H1 (cell line): ENCODE measurements around the gene ACHE. TPM values are rescaled to one million over a fixed set of nuclear protein-coding genes. Genes with fewer than 3 reads are reported as not detected.

Source experiments
- CTCF ChIA-PET: fragments of 300-600 bp; sonication (Branson Sonifier 250); formaldehyde crosslinking; loops from one replicate; lab custom pipeline; 2021; ENCODE audit not compliant: partially characterized antibody; lab: Charles Lee
- POLR2A ChIA-PET: fragments of 300-600 bp; sonication (Branson Sonifier 250); formaldehyde crosslinking; loops from one replicate; lab custom pipeline; 2021; ENCODE audit warnings: inconsistent platforms; ENCODE audit not compliant: partially characterized antibody; lab: Charles Lee
- DNase-seq, 2 experiments: peaks; one replicate each; pipeline versions ENCODE4 v3.0.0 to v3.0.0-alpha.2; 2010 to 2022; ENCODE audit warnings: low spot score in 2 of 2, low read depth in 1 of 2, mixed read lengths in 1 of 2
- FAIRE-seq: peaks from 2 replicates; lab custom pipeline; 2011; peaks lifted over from hg19 to GRCh38; lab: Jason Lieb, UNC
- H2AFZ ChIP-seq: 2 replicates; pipeline ENCODE4 v1.8.1; 2012; ENCODE audit warnings: low read length, inconsistent platforms
- H2AK5ac ChIP-seq: 2 replicates; pipeline ENCODE4 v1.6.1; 2013; ENCODE audit warnings: low read depth, low read length
- H2BK120ac ChIP-seq: replicated peaks from 2 replicates; pipeline ENCODE3; 2013; ENCODE audit warnings: low read depth, low read length, inconsistent platforms
- H2BK12ac ChIP-seq: 2 replicates; pipeline ENCODE4 v1.6.1; 2013; ENCODE audit warnings: low read depth, low read length
- H2BK15ac ChIP-seq: 2 replicates; pipeline ENCODE4 v1.6.1; 2013; ENCODE audit warnings: low read length
- H2BK20ac ChIP-seq: 2 replicates; pipeline ENCODE4 v1.6.1; 2013; ENCODE audit warnings: low read length
- H2BK5ac ChIP-seq: 2 replicates; pipeline ENCODE4 v1.6.1; 2013; ENCODE audit warnings: low read depth, low read length
- H3K14ac ChIP-seq: 2 replicates; pipeline ENCODE4 v1.6.1; 2013; ENCODE audit warnings: inconsistent platforms; ENCODE audit not compliant: insufficient read length
- H3K18ac ChIP-seq: 2 replicates; pipeline ENCODE4 v1.6.1; 2013; ENCODE audit warnings: low read length; ENCODE audit errors: extremely low read depth
- H3K23ac ChIP-seq: 2 replicates; pipeline ENCODE4 v1.6.1; 2013; ENCODE audit warnings: inconsistent platforms; ENCODE audit not compliant: insufficient read length
- H3K23me2 ChIP-seq: 2 replicates; pipeline ENCODE4 v1.6.1; 2013; ENCODE audit warnings: low read depth, low read length
- H3K27ac ChIP-seq: 2 replicates; pipeline ENCODE4 v1.6.1; 2011; ENCODE audit warnings: low read depth, low read length, inconsistent platforms
- H3K27me3 ChIP-seq, 4 experiments: replicated peaks in 1 of 4; 1 replicate in 1 of 4; 2 replicates in 3 of 4; pipeline versions ENCODE4 v1.6.1 to v1.8.1; 2011 to 2013; ENCODE audit warnings: low read length in 3 of 4, mild to moderate bottlenecking in 3 of 4, inconsistent platforms in 2 of 4, mixed read lengths in 2 of 4, moderate library complexity in 1 of 4; ENCODE audit not compliant: control insufficient read depth in 3 of 4, insufficient read depth in 3 of 4; ENCODE audit errors: extremely low read depth in 1 of 4
- H3K36me3 ChIP-seq, 4 experiments: 2 replicates each; pipeline versions ENCODE4 v1.6.1 to v1.8.1; 2011 to 2013; ENCODE audit warnings: mild to moderate bottlenecking in 4 of 4, low read length in 3 of 4, moderate library complexity in 2 of 4, control low read depth in 1 of 4, inconsistent platforms in 1 of 4; ENCODE audit not compliant: insufficient read depth in 4 of 4, control insufficient read depth in 2 of 4
- H3K4ac ChIP-seq: replicated peaks from 2 replicates; pipeline ENCODE3; 2013; ENCODE audit warnings: low read length, low read depth, mixed read lengths, inconsistent platforms; ENCODE audit not compliant: insufficient read length
- H3K4me1 ChIP-seq, 4 experiments: replicated peaks in 1 of 4; 1 replicate in 1 of 4; 2 replicates in 3 of 4; pipeline versions ENCODE4 v1.6.1 to v1.8.1; 2011 to 2013; ENCODE audit warnings: low read length in 3 of 4, inconsistent platforms in 2 of 4, mixed read lengths in 1 of 4; ENCODE audit not compliant: insufficient read depth in 4 of 4, control insufficient read depth in 3 of 4
- H3K4me2 ChIP-seq, 2 experiments: 2 replicates each; pipeline versions ENCODE4 v1.6.1 to v1.8.1; 2011 to 2013; ENCODE audit warnings: low read depth in 2 of 2, low read length in 2 of 2, control low read depth in 1 of 2, inconsistent platforms in 1 of 2, mild to moderate bottlenecking in 1 of 2; ENCODE audit not compliant: insufficient read depth in 1 of 2
- H3K4me3 ChIP-seq, 4 experiments: fragments of 200-600, 300-600 bp in 1 of 4; sonication (generic), shearing (Covaris generic), sonication (Bioruptor Twin) in 1 of 4; 2 replicates each; pipeline versions ENCODE4 v1.5.1 to v1.8.1; 2011 to 2016; ENCODE audit warnings: low read length in 4 of 4, low read depth in 3 of 4, control low read depth in 2 of 4, inconsistent platforms in 2 of 4, mild to moderate bottlenecking in 2 of 4, mixed read lengths in 1 of 4, moderate library complexity in 1 of 4; ENCODE audit not compliant: insufficient read depth in 2 of 4; ENCODE audit errors: extremely low read depth in 1 of 4
- H3K56ac ChIP-seq: replicated peaks from 2 replicates; pipeline ENCODE3; 2013; ENCODE audit warnings: low read depth, mild to moderate bottlenecking, mixed read lengths, low read length, inconsistent platforms; ENCODE audit not compliant: insufficient read length
- H3K79me1 ChIP-seq: 2 replicates; pipeline ENCODE4 v1.6.1; 2013; ENCODE audit warnings: low read depth, low read length, control low read depth
- H3K79me2 ChIP-seq, 2 experiments: 2 replicates each; pipeline versions ENCODE4 v1.6.1 to v1.8.1; 2012 to 2013; ENCODE audit warnings: low read length in 2 of 2, mild to moderate bottlenecking in 2 of 2, inconsistent platforms in 1 of 2; ENCODE audit not compliant: insufficient read depth in 2 of 2, control insufficient read depth in 1 of 2
- H3K9ac ChIP-seq, 4 experiments: replicated peaks in 1 of 4; 1 replicate in 1 of 4; 2 replicates in 3 of 4; pipeline versions ENCODE4 v1.6.1 to v1.8.1; 2011 to 2013; ENCODE audit warnings: low read depth in 3 of 4, low read length in 3 of 4, control low read depth in 2 of 4, mild to moderate bottlenecking in 2 of 4, moderate library complexity in 2 of 4, inconsistent platforms in 1 of 4; ENCODE audit errors: extremely low read depth in 1 of 4
- H3K9me3 ChIP-seq, 2 experiments: 2 replicates each; pipeline versions ENCODE4 v1.6.1 to v1.8.1; 2012 to 2013; ENCODE audit warnings: mild to moderate bottlenecking in 2 of 2, moderate library complexity in 2 of 2, control low read depth in 1 of 2, inconsistent platforms in 1 of 2, low read depth in 1 of 2, low read length in 1 of 2, mixed read lengths in 1 of 2; ENCODE audit not compliant: insufficient read depth in 2 of 2
- H4K20me1 ChIP-seq, 2 experiments: replicated peaks in 1 of 2; 2 replicates each; pipeline versions ENCODE3 to v1.8.1; 2011 to 2013; ENCODE audit warnings: inconsistent platforms in 2 of 2, low read length in 2 of 2, mild to moderate bottlenecking in 1 of 2; ENCODE audit not compliant: insufficient read depth in 2 of 2, control insufficient read depth in 1 of 2
- H4K5ac ChIP-seq: 2 replicates; pipeline ENCODE4 v1.6.1; 2013; ENCODE audit warnings: low read length, low read depth, mixed read lengths, inconsistent platforms; ENCODE audit not compliant: insufficient read length
- H4K8ac ChIP-seq: 2 replicates; pipeline ENCODE4 v1.8.0; 2013; ENCODE audit warnings: mild to moderate bottlenecking, moderate library complexity, low read length, inconsistent platforms; ENCODE audit not compliant: insufficient read depth; ENCODE audit errors: extremely low read depth
- H4K91ac ChIP-seq: replicated peaks from 2 replicates; pipeline ENCODE3; 2013; ENCODE audit warnings: low read length, mixed read lengths, inconsistent platforms; ENCODE audit not compliant: insufficient read length
- BCL11A ChIP-seq, 2 experiments: IDR thresholded peaks; one replicate each; pipeline ENCODE4 v1.6.1; 2011; ENCODE audit warnings: low read depth in 2 of 2, low read length in 2 of 2, mild to moderate bottlenecking in 2 of 2
- CBX5 ChIP-seq: fragments of 300-800, 300-1000 bp; sonication (generic); IDR thresholded peaks from 2 replicates; pipeline ENCODE4 v1.7.1; 2016; ENCODE audit warnings: antibody characterized with exemption, low read length, low read depth
- CHD2 ChIP-seq: IDR thresholded peaks from 2 replicates; pipeline ENCODE4 v1.6.1; 2012; ENCODE audit warnings: low read length, improper control_type of control experiment
- CTBP2 ChIP-seq: IDR thresholded peaks from 2 replicates; pipeline ENCODE4 v1.7.0; 2011; ENCODE audit warnings: borderline replicate concordance, mild to moderate bottlenecking, moderate library complexity, mixed read lengths, low read length; ENCODE audit not compliant: insufficient read depth, insufficient read length
- GTF2F1 ChIP-seq: IDR thresholded peaks from 2 replicates; pipeline ENCODE4 v1.6.1; 2012; ENCODE audit warnings: low read depth, low read length, improper control_type of control experiment, borderline replicate concordance
- KDM1A ChIP-seq: fragments of 200-600, 300-600 bp; sonication (generic); IDR thresholded peaks from 2 replicates; pipeline ENCODE4 v1.7.1; 2016; ENCODE audit warnings: mild to moderate bottlenecking, low read length, borderline replicate concordance
- NRF1 ChIP-seq: IDR thresholded peaks from 2 replicates; pipeline ENCODE4 v1.6.1; 2011; ENCODE audit warnings: mild to moderate bottlenecking, low read depth, low read length, improper control_type of control experiment
- RFX5 ChIP-seq: IDR thresholded peaks from 2 replicates; pipeline ENCODE4 v1.6.1; 2011; ENCODE audit warnings: low read depth, low read length, improper control_type of control experiment, borderline replicate concordance
- SRF ChIP-seq: IDR thresholded peaks from 2 replicates; pipeline ENCODE4 v1.6.1; 2011; ENCODE audit warnings: mild to moderate bottlenecking, low read depth, low read length, moderate library complexity
- TAF7 ChIP-seq: optimal IDR thresholded peaks from 2 replicates; pipeline ENCODE3; 2011; ENCODE audit warnings: low read depth, mild to moderate bottlenecking, inconsistent platforms, low read length, moderate library complexity, borderline replicate concordance
- YY1 ChIP-seq: IDR thresholded peaks from 2 replicates; pipeline ENCODE4 v1.6.1; 2011; ENCODE audit warnings: low read depth, mild to moderate bottlenecking, low read length
- WGBS, 2 experiments: shearing (Covaris generic) in 1 of 2; methylation state at CpG; one replicate each; pipeline versions ENCODE4 v1.1.6 to v1.1.7; 2013 to 2015; ENCODE audit warnings: low lambda C conversion rate in 2 of 2, mixed read lengths in 2 of 2, inconsistent platforms in 1 of 2, low coverage in 1 of 2, missing lambda C conversion rate in 1 of 2; ENCODE audit not compliant: insufficient replicate concordance in 2 of 2, insufficient coverage in 1 of 2, insufficient read length in 1 of 2; ENCODE audit errors: extremely low coverage in 1 of 2, missing lambda C conversion rate in 1 of 2; 5-methylcytosine and 5-hydroxymethylcytosine counted together
- polyA plus RNA-seq, 7 experiments: library from polyadenylated mRNA; depleted of rRNA in 3 of 7; stranded (reverse) in 5 of 7; unstranded in 2 of 7; fragments of >200 nt in 5 of 7; fragments of 200-250 nt in 2 of 7; gene quantifications; 1 replicate in 5 of 7; 2 replicates in 1 of 7; 4 replicates in 1 of 7; pipeline versions ENCODE4 v1.2.1 to v1.2.3, GENCODE V29; 2011 to 2013; ENCODE audit warnings: missing spikeins in 2 of 7, mixed read lengths in 2 of 7
- total RNA-seq: library from RNA; stranded (reverse); fragmentation: NEBNext Ultra II Directional; extraction: Animal tissue kit (Norgen Biotek cat#: 25700); gene quantifications from 2 replicates; pipeline ENCODE4 v1.2.1, GENCODE V29; 2021
- TF ChIP-seq, protein P1 (sequence below): IDR thresholded peaks from 2 replicates; pipeline ENCODE4 v1.6.1; 2011; ENCODE audit warnings: low read length, improper control_type of control experiment

ACHE gene
- total and polyA plus RNA-seq, 2 of the 8 experiments (the other 6 are each of a cell fraction or from before 2014, with no cell fraction given) = 1.4 to 4.3 TPM

DNA sequence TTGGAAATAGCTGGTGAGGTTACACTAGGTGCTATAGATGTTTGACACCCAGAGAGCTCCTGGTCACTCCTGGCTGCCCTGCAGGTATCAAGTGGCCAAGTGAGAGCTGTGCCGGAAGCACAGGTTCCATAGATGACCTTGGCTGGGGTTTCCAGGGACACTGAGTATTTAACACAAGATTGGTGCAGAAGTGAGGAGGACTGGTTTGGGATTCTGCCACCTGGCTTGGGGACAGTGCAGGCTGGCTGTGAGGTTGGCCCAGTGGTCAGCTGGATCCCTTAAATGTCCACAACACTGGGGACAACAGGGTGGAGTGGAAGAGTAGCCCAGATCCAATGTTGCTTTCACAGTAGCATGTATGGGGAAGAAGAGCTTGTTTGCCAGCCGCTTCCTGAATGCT is 5.3 kb upstream of the ACHE start:
- peaks cover 5% of the 10 kb centered on the region; the same call in 1 of the 2 replicates for H3K23me2 ChIP-seq
- H3K4ac ChIP-seq = no peak overlapping the region
- H2BK120ac ChIP-seq = no peak overlapping the region
- peak overlapping the region; percentile 39; the same call in 1 of the 2 replicates for H2AK5ac ChIP-seq
- no peak overlapping the region for H3K4me2 ChIP-seq
- no peaks in the 10 kb centered on the region for H3K79me1 ChIP-seq
- 92% methylated on average over 2 of the region's 2 CpGs; no CpG with 5 or more reads in 1 of the 2 experiments for WGBS, 2 experiments
- no peak overlapping the region for H2BK5ac ChIP-seq
- no peaks in the 10 kb centered on the region for H3K9me3 ChIP-seq
- peaks cover 0 to 5% (median 3%) of the 10 kb centered on the region in 4 experiments; a peak in 6 of 7 replicates for H3K4me1 ChIP-seq
- H2AFZ ChIP-seq = no peak overlapping the region
- H3K27ac ChIP-seq = no peak overlapping the region
- H3K23ac ChIP-seq = no peak overlapping the region
- POLR2A ChIA-PET = interaction anchor here (0.6 to 1.6 kb wide), 3 partner anchors 26 to 116 kb away, joined by 3 to 5 read pairs (median 3); partner anchors contain the start of gene SRRT
- H4K20me1 ChIP-seq = peaks cover 0 to 5% of the 10 kb centered on the region in 2 experiments
- peaks cover 8 to 14% (median 11%) of the 10 kb centered on the region in 4 experiments for H3K27me3 ChIP-seq
- H3K18ac ChIP-seq = no peak overlapping the region; the same call in 1 of the 2 replicates
- H2BK20ac ChIP-seq = no peak overlapping the region
- no peaks in the 10 kb centered on the region for H3K36me3 ChIP-seq
- H4K91ac ChIP-seq = no peak overlapping the region
- H3K14ac ChIP-seq = no peak overlapping the region
- no peak overlapping the region for H3K9ac ChIP-seq
- DNase-seq = no peak
- H3K79me2 ChIP-seq = no peaks in the 10 kb centered on the region
- no peak overlapping the region for H3K56ac ChIP-seq
- FAIRE-seq = no peak
- CTCF ChIA-PET = interaction anchor here (0.7 to 3.0 kb wide), 4 partner anchors 46 to 176 kb away, joined by 3 to 6 read pairs (median 4); no protein-coding TSS in a partner anchor
- H4K8ac ChIP-seq = no peak overlapping the region
- H3K4me3 ChIP-seq = no peak overlapping the region
- H2BK15ac ChIP-seq = no peak overlapping the region
- H2BK12ac ChIP-seq = no peak overlapping the region
- H4K5ac ChIP-seq = no peak overlapping the region
- TF ChIP-seq NRF1 = no peak
- TF ChIP-seq BCL11A (IDR thresholded peaks at IDR 0.05; ENCODE audit: low read depth in 2 of 2, low read length in 2 of 2) = no peak
- no peak for TF ChIP-seq SRF
- TF ChIP-seq RFX5 = no peak
- no peak for TF ChIP-seq CHD2
- TF ChIP-seq CTBP2 = no peak
- TF ChIP-seq TAF7 = no peak
- TF ChIP-seq, protein P1, sequence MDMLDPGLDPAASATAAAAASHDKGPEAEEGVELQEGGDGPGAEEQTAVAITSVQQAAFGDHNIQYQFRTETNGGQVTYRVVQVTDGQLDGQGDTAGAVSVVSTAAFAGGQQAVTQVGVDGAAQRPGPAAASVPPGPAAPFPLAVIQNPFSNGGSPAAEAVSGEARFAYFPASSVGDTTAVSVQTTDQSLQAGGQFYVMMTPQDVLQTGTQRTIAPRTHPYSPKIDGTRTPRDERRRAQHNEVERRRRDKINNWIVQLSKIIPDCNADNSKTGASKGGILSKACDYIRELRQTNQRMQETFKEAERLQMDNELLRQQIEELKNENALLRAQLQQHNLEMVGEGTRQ = no peak
- TF ChIP-seq CBX5 = no peak
- no peak for TF ChIP-seq YY1
- TF ChIP-seq KDM1A = no peak
- TF ChIP-seq GTF2F1 = no peak
